Karpas-422 (cell line): ENCODE measurements around the gene PDE6A. TPM values are rescaled to one million over a fixed set of nuclear protein-coding genes. Genes with fewer than 3 reads are reported as not detected.

Source experiments
- DNase-seq: peaks from one replicate; pipeline ENCODE4 v3.0.0-alpha.2; 2015
- H2AFZ ChIP-seq: fragments of 200-600 bp; sonication (generic); 2 replicates; pipeline ENCODE4 v1.6.1; 2014; ENCODE audit warnings: antibody characterized with exemption, low read length, mixed read lengths
- H3K27ac ChIP-seq: fragments of 200-600 bp; sonication (generic); 2 replicates; pipeline ENCODE4 v1.5.1; 2014; ENCODE audit warnings: mild to moderate bottlenecking, low read length, moderate library complexity
- H3K27me3 ChIP-seq: fragments of 200-600 bp; sonication (generic); 2 replicates; pipeline ENCODE4 v1.6.1; 2014; ENCODE audit warnings: low read length, mixed read lengths
- H3K36me3 ChIP-seq: fragments of 200-600 bp; sonication (generic); 2 replicates; pipeline ENCODE4 v1.6.1; 2014; ENCODE audit warnings: low read length, mixed read lengths; ENCODE audit not compliant: insufficient read depth
- H3K4me1 ChIP-seq: fragments of 200-600 bp; sonication (generic); 2 replicates; pipeline ENCODE4 v1.6.1; 2014; ENCODE audit warnings: mild to moderate bottlenecking, low read length, mixed read lengths
- H3K4me2 ChIP-seq: fragments of 200-600 bp; sonication (generic); 2 replicates; pipeline ENCODE4 v1.6.1; 2014; ENCODE audit warnings: low read length, low read depth, mild to moderate bottlenecking; ENCODE audit not compliant: poor library complexity, severe bottlenecking
- H3K4me3 ChIP-seq: fragments of 200-600 bp; sonication (generic); 2 replicates; pipeline ENCODE4 v1.5.1; 2014; ENCODE audit warnings: mild to moderate bottlenecking, antibody characterized with exemption, low read length, mixed read lengths
- H3K79me2 ChIP-seq: fragments of 200-600 bp; sonication (generic); 2 replicates; pipeline ENCODE4 v1.6.1; 2014; ENCODE audit warnings: mild to moderate bottlenecking, low read length, mixed read lengths
- H3K9ac ChIP-seq: fragments of 200-600 bp; sonication (generic); 2 replicates; pipeline ENCODE4 v1.6.0; 2014; ENCODE audit warnings: low read length
- H3K9me2 ChIP-seq: fragments of 200-600 bp; sonication (generic), shearing (Covaris generic); replicated peaks from 2 replicates; pipeline ENCODE4 v1.6.0; 2014; ENCODE audit warnings: mild to moderate bottlenecking, low read length, moderate library complexity; ENCODE audit not compliant: insufficient read depth
- H3K9me3 ChIP-seq: fragments of 300-700, 200-600 bp; sonication (generic); 2 replicates; pipeline ENCODE4 v1.6.1; 2014; ENCODE audit warnings: low read length, mixed read lengths
- H4K20me1 ChIP-seq: fragments of 200-600 bp; sonication (generic); 2 replicates; pipeline ENCODE4 v1.6.1; 2014; ENCODE audit warnings: mild to moderate bottlenecking, antibody characterized with exemption, low read length, low read depth; ENCODE audit not compliant: insufficient read depth
- total RNA-seq: library from RNA; depleted of rRNA; stranded (reverse); fragments of >200 nt; shearing (Covaris generic); gene quantifications from 2 replicates; pipeline ENCODE4 v1.2.3, GENCODE V29; 2014; ENCODE audit warnings: low replicate concordance

The PDE6A gene
- total RNA-seq, 1 experiment from 2014 or later, result not detected

GRCh38 chr5:149930043-149930748 is 14.4 kb downstream of the PDE6A start:
- no peaks in the 10 kb centered on the region for H3K9me2 ChIP-seq
- no peak overlapping the region for H3K27ac ChIP-seq
- H2AFZ ChIP-seq, result no peak overlapping the region
- no peaks in the 10 kb centered on the region for H3K9me3 ChIP-seq
- no peaks in the 10 kb centered on the region for H4K20me1 ChIP-seq
- no peak overlapping the region for H3K4me3 ChIP-seq
- H3K4me2 ChIP-seq, result no peak overlapping the region
- H3K36me3 ChIP-seq, result no peaks in the 10 kb centered on the region
- H3K4me1 ChIP-seq, result no peaks in the 10 kb centered on the region
- no peaks in the 10 kb centered on the region for H3K27me3 ChIP-seq
- no peaks in the 10 kb centered on the region for H3K79me2 ChIP-seq
- DNase-seq, result no peak
- no peak overlapping the region for H3K9ac ChIP-seq

GRCh38 chr5:149924486-149924885 is 20.1 kb downstream of the PDE6A start:
- no peaks in the 10 kb centered on the region for H3K9me3 ChIP-seq
- DNase-seq, result no peak
- no peak overlapping the region for H3K4me3 ChIP-seq
- H3K36me3 ChIP-seq, result no peaks in the 10 kb centered on the region
- H3K4me1 ChIP-seq, result no peaks in the 10 kb centered on the region
- no peaks in the 10 kb centered on the region for H4K20me1 ChIP-seq
- H3K4me2 ChIP-seq, result no peak overlapping the region
- H3K27ac ChIP-seq, result no peak overlapping the region
- H3K27me3 ChIP-seq, result no peaks in the 10 kb centered on the region
- no peaks in the 10 kb centered on the region for H3K9me2 ChIP-seq
- no peak overlapping the region for H2AFZ ChIP-seq
- H3K9ac ChIP-seq, result no peak overlapping the region
- H3K79me2 ChIP-seq, result no peaks in the 10 kb centered on the region

GRCh38 chr5:149922950-149923349 is 21.6 kb downstream of the PDE6A start:
- no peak overlapping the region for H3K9ac ChIP-seq
- no peaks in the 10 kb centered on the region for H3K9me3 ChIP-seq
- no peak for DNase-seq
- H4K20me1 ChIP-seq, result no peaks in the 10 kb centered on the region
- no peak overlapping the region for H2AFZ ChIP-seq
- H3K4me1 ChIP-seq, result no peaks in the 10 kb centered on the region
- H3K27me3 ChIP-seq, result no peaks in the 10 kb centered on the region
- no peaks in the 10 kb centered on the region for H3K9me2 ChIP-seq
- H3K36me3 ChIP-seq, result no peaks in the 10 kb centered on the region
- H3K79me2 ChIP-seq, result no peaks in the 10 kb centered on the region
- H3K4me3 ChIP-seq, result no peak overlapping the region
- H3K4me2 ChIP-seq, result no peak overlapping the region
- H3K27ac ChIP-seq, result no peak overlapping the region

GRCh38 chr5:149921597-149921996 is 23.0 kb downstream of the PDE6A start:
- H3K4me3 ChIP-seq, result no peak overlapping the region
- H3K4me2 ChIP-seq, result no peak overlapping the region
- no peaks in the 10 kb centered on the region for H3K79me2 ChIP-seq
- no peak overlapping the region for H3K9ac ChIP-seq
- H3K9me2 ChIP-seq, result no peaks in the 10 kb centered on the region
- no peaks in the 10 kb centered on the region for H3K9me3 ChIP-seq
- H3K4me1 ChIP-seq, result no peaks in the 10 kb centered on the region
- DNase-seq, result no peak
- H3K27me3 ChIP-seq, result no peaks in the 10 kb centered on the region
- no peak overlapping the region for H2AFZ ChIP-seq
- H3K36me3 ChIP-seq, result no peaks in the 10 kb centered on the region
- no peak overlapping the region for H3K27ac ChIP-seq
- H4K20me1 ChIP-seq, result no peaks in the 10 kb centered on the region

- Histone ChIP-seq H3K4me2 (no peak overlapping the region), H3K9me3 (no peaks in the 10 kb centered on the region), H3K27me3 (no peaks in the 10 kb centered on the region), H2AFZ (no peak overlapping the region), H3K4me1 (0 out of 2 replicates have a peak, but pooled peaks cover 2% of the 10 kb centered on the region), H4K20me1 (no peaks in the 10 kb centered on the region), H3K27ac (no peak overlapping the region), H3K9me2 (no peaks in the 10 kb centered on the region), H3K79me2 (no peaks in the 10 kb centered on the region), H3K4me3 (no peak overlapping the region), H3K9ac (no peak overlapping the region), H3K36me3 (no peaks in the 10 kb centered on the region)
- no peak for DNase-seq
Observed at GRCh38 chr5:149917073-149917676, 27.4 kb downstream of the PDE6A start.

GRCh38 chr5:149916334-149917072 is 28.1 kb downstream of the PDE6A start:
- H3K27ac ChIP-seq, result no peak overlapping the region
- no peaks in the 10 kb centered on the region for H3K9me2 ChIP-seq
- no peak overlapping the region for H3K9ac ChIP-seq
- no peak overlapping the region for H3K4me3 ChIP-seq
- H3K79me2 ChIP-seq, result no peaks in the 10 kb centered on the region
- no peaks in the 10 kb centered on the region for H3K9me3 ChIP-seq
- H3K27me3 ChIP-seq, result no peaks in the 10 kb centered on the region
- H3K36me3 ChIP-seq, result no peaks in the 10 kb centered on the region
- DNase-seq, result no peak
- 0 out of 2 replicates have a peak, but pooled peaks cover 2% of the 10 kb centered on the region for H3K4me1 ChIP-seq
- H4K20me1 ChIP-seq, result no peaks in the 10 kb centered on the region
- no peak overlapping the region for H3K4me2 ChIP-seq
- H2AFZ ChIP-seq, result no peak overlapping the region

- no peaks in the 10 kb centered on the region for H3K9me3 ChIP-seq
- H4K20me1 ChIP-seq, result no peaks in the 10 kb centered on the region
- 0 out of 2 replicates have a peak, but pooled peaks cover 2% of the 10 kb centered on the region for H3K4me1 ChIP-seq
- no peaks in the 10 kb centered on the region for H3K27me3 ChIP-seq
- H3K4me3 ChIP-seq, result no peak overlapping the region
- no peak overlapping the region for H3K27ac ChIP-seq
- H3K79me2 ChIP-seq, result no peaks in the 10 kb centered on the region
- no peak overlapping the region for H3K9ac ChIP-seq
- no peak overlapping the region for H2AFZ ChIP-seq
- no peak overlapping the region for H3K4me2 ChIP-seq
- no peaks in the 10 kb centered on the region for H3K36me3 ChIP-seq
- H3K9me2 ChIP-seq, result no peaks in the 10 kb centered on the region
- DNase-seq, result no peak
Observed at GRCh38 chr5:149915392-149916260, 29.0 kb downstream of the PDE6A start.
